WTC11 (cell line): ENCODE results near the gene RASSF3. TPM values are rescaled to one million over a fixed set of nuclear protein-coding genes. Genes with fewer than 3 reads are reported as not detected.

Experiments
- ATAC-seq: fragments of 200-7000 bp; cut with Tn5 transposase; 2 replicates; pipeline ENCODE4 v1.10.0; 2021; ENCODE audit warnings: mild to moderate bottlenecking, moderate library complexity
- CTCF ChIA-PET: fragments of 300-600 bp; sonication (Branson Sonifier 250); formaldehyde crosslinking; loops from one replicate; lab custom pipeline; 2021; ENCODE audit warnings: antibody characterized with exemption; lab: Charles Lee
- POLR2A ChIA-PET: fragments of 350-600 bp; sonication (Branson Sonifier 250); formaldehyde crosslinking; loops from one replicate; lab custom pipeline; 2021; ENCODE audit warnings: antibody characterized with exemption; lab: Charles Lee
- DNase-seq: peaks from one replicate; pipeline ENCODE4 v3.0.0; 2021; ENCODE audit warnings: low spot score
- H3K27ac Mint-ChIP-seq: 2 replicates; pipeline ENCODE4 v1.8.0; 2021; ENCODE audit warnings: mixed read lengths
- H3K27me3 Mint-ChIP-seq: 2 replicates; pipeline ENCODE4 v1.8.0; 2021; ENCODE audit warnings: low read depth, mild to moderate bottlenecking, moderate library complexity, mixed read lengths
- H3K36me3 Mint-ChIP-seq: 2 replicates; pipeline ENCODE4 v1.8.0; 2021; ENCODE audit warnings: mixed read lengths
- H3K4me1 Mint-ChIP-seq: 2 replicates; pipeline ENCODE4 v1.8.0; 2022; ENCODE audit warnings: mixed read lengths
- H3K4me3 Mint-ChIP-seq: 2 replicates; pipeline ENCODE4 v1.8.0; 2021; ENCODE audit warnings: mild to moderate bottlenecking, moderate library complexity, mixed read lengths
- H3K9me3 Mint-ChIP-seq: 2 replicates; pipeline ENCODE4 v1.8.0; 2021; ENCODE audit warnings: mixed read lengths
- ESRRA ChIP-seq: sonication (generic); formaldehyde crosslinking; IDR thresholded peaks from 2 replicates; pipeline ENCODE4 v1.8.1; 2022; ENCODE audit warnings: mild to moderate bottlenecking, missing genetic modification reagents, borderline replicate concordance
- GTF2I ChIP-seq: fragments of 250-450 bp; sonication (Bioruptor Pico); conservative IDR thresholded peaks from 2 replicates; pipeline ENCODE4 v1.4.0; 2021; ENCODE audit warnings: mild to moderate bottlenecking
- JUN ChIP-seq: sonication (generic); formaldehyde crosslinking; IDR thresholded peaks from 2 replicates; pipeline ENCODE4 v1.8.0; 2023; ENCODE audit warnings: mild to moderate bottlenecking, missing genetic modification reagents
- KAT7 ChIP-seq: sonication (generic); formaldehyde crosslinking; IDR thresholded peaks from 2 replicates; pipeline ENCODE4 v1.8.1; 2023; ENCODE audit warnings: missing genetic modification reagents, mild to moderate bottlenecking, borderline replicate concordance
- MYBL2 ChIP-seq: sonication (generic); formaldehyde crosslinking; IDR thresholded peaks from 2 replicates; pipeline ENCODE4 v1.8.1; 2023; ENCODE audit warnings: mild to moderate bottlenecking, moderate library complexity, missing genetic modification reagents
- NFE2L1 ChIP-seq: sonication (generic); formaldehyde crosslinking; IDR thresholded peaks from 2 replicates; pipeline ENCODE4 v1.8.1; 2023; ENCODE audit warnings: missing genetic modification reagents
- OVOL2 ChIP-seq: fragments of 250-450 bp; sonication (Bioruptor Pico); IDR thresholded peaks from 2 replicates; pipeline ENCODE4 v1.9.0; 2021; ENCODE audit warnings: mild to moderate bottlenecking, borderline replicate concordance
- PRRX2 ChIP-seq: fragments of 250-450 bp; sonication (Bioruptor Pico); IDR thresholded peaks from 2 replicates; pipeline ENCODE4 v1.8.0; 2021; ENCODE audit warnings: mild to moderate bottlenecking
- SOX15 ChIP-seq: fragments of 250-450 bp; sonication (Bioruptor Pico); IDR thresholded peaks from 2 replicates; pipeline ENCODE4 v1.9.0; 2021; ENCODE audit warnings: mild to moderate bottlenecking
- ZNF263 ChIP-seq: sonication (generic); formaldehyde crosslinking; IDR thresholded peaks from 2 replicates; pipeline ENCODE4 v1.8.1; 2022; ENCODE audit warnings: low read depth, mild to moderate bottlenecking, moderate library complexity, missing genetic modification reagents
- total RNA-seq: library from RNA; stranded (reverse); gene quantifications from 3 replicates; pipeline ENCODE4 v1.2.3, GENCODE V29; 2021
- TF ChIP-seq, protein P1 (sequence below): sonication (generic); formaldehyde crosslinking; IDR thresholded peaks from 2 replicates; pipeline ENCODE4 v1.8.1; 2023; ENCODE audit warnings: mild to moderate bottlenecking, missing genetic modification reagents
- TF ChIP-seq, protein P2 (sequence below): fragments of 250-450 bp; sonication (Bioruptor Pico); IDR thresholded peaks from 2 replicates; pipeline ENCODE4 v1.9.0; 2021; ENCODE audit warnings: moderate library complexity, mild to moderate bottlenecking, inconsistent platforms, borderline replicate concordance
- TF ChIP-seq, protein P3 (sequence below): fragments of 250-450 bp; sonication (Bioruptor Pico); IDR thresholded peaks from 2 replicates; pipeline ENCODE4 v1.9.0; 2021; ENCODE audit warnings: mild to moderate bottlenecking
- TF ChIP-seq, protein P4 (sequence below): sonication (generic); formaldehyde crosslinking; conservative IDR thresholded peaks from 2 replicates; pipeline ENCODE4 v1.8.1; 2023; ENCODE audit warnings: mild to moderate bottlenecking, low read depth, missing genetic modification reagents, moderate library complexity
- TF ChIP-seq, protein P5 (sequence below): fragments of 250-450 bp; sonication (Bioruptor Pico); IDR thresholded peaks from 2 replicates; pipeline ENCODE4 v2.1.2; 2022; ENCODE audit warnings: mild to moderate bottlenecking, moderate library complexity
- TF ChIP-seq, protein P6 (sequence below): sonication (generic); formaldehyde crosslinking; IDR thresholded peaks from 2 replicates; pipeline ENCODE4 v1.8.0; 2022; ENCODE audit warnings: missing genetic modification reagents
- TF ChIP-seq, protein P7 (sequence below): sonication (generic); formaldehyde crosslinking; conservative IDR thresholded peaks from 2 replicates; pipeline ENCODE4 v1.8.1; 2022; ENCODE audit warnings: mild to moderate bottlenecking, missing genetic modification reagents
- TF ChIP-seq, protein P8 (sequence below): sonication (generic); formaldehyde crosslinking; IDR thresholded peaks from 2 replicates; pipeline ENCODE4 v1.8.0; 2022; ENCODE audit warnings: mild to moderate bottlenecking, missing genetic modification reagents

RASSF3 gene
- total RNA-seq, 1 experiment from 2014 or later: 54.7 TPM

DNA sequence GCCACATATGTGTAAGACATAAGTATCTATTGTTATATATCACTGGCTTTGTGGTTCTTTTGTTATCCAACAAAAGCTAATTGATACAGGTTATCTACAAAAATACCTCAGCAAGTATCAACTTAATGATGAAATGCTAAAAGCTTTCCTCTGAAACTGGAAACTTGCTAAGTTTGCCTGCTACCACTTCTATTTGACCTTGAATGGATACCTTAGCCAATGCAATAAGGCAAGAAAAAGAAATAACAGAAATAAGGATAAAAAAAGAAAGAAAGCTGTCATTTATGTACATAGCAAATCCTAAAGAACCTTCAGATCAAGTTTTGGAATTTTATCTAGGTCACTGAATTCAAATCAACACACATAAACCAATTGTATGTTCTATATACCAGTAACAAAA, 35.5 kb upstream of the RASSF3 start:
- Mint-ChIP-seq H3K4me3 (no peak overlapping the region), H3K27me3 (no peaks in the 10 kb centered on the region), H3K4me1 (no peaks in the 10 kb centered on the region), H3K36me3 (peaks cover 8% of the 10 kb centered on the region), H3K9me3 (peaks cover 25% of the 10 kb centered on the region), H3K27ac (no peak overlapping the region)
- ChIA-PET POLR2A (no interaction called here), CTCF (no interaction called here)
- TF ChIP-seq, protein P1, sequence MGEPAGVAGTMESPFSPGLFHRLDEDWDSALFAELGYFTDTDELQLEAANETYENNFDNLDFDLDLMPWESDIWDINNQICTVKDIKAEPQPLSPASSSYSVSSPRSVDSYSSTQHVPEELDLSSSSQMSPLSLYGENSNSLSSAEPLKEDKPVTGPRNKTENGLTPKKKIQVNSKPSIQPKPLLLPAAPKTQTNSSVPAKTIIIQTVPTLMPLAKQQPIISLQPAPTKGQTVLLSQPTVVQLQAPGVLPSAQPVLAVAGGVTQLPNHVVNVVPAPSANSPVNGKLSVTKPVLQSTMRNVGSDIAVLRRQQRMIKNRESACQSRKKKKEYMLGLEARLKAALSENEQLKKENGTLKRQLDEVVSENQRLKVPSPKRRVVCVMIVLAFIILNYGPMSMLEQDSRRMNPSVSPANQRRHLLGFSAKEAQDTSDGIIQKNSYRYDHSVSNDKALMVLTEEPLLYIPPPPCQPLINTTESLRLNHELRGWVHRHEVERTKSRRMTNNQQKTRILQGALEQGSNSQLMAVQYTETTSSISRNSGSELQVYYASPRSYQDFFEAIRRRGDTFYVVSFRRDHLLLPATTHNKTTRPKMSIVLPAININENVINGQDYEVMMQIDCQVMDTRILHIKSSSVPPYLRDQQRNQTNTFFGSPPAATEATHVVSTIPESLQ (CRISPR knock-in tag): no peak
- 0 out of 2 replicates have a peak, but pooled peaks have one; percentile 53 for TF ChIP-seq GTF2I (CRISPR knock-in tag)
- ATAC-seq: no peak
- no peak for DNase-seq

DNA sequence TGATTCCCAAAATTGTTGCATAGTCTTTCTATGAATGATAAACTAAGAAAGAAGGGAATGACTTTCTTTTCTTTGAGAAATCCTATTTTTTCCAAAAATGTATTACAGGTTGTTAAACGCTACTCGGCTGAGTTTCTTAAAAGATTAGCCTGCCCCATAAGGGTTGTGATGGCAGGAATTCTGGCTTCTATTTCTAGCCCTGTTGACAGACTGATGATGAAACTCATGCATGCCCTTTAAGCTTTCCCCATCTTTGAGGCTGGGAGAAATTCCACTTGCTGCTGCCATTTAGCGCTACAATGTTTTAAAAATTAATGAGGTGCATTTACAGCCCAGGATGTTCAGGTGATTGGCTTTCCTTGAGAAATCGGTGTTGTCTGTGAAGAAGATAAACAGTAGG, 33.2 kb upstream of the RASSF3 start:
- Mint-ChIP-seq H3K4me1 (no peaks in the 10 kb centered on the region), H3K9me3 (peaks cover 22% of the 10 kb centered on the region), H3K27ac (no peak overlapping the region), H3K36me3 (peaks cover 8% of the 10 kb centered on the region), H3K4me3 (no peak overlapping the region)
- DNase-seq: no peak
- CTCF ChIA-PET: no interaction called here
- TF ChIP-seq ESRRA (CRISPR knock-in tag) (no peak), OVOL2 (CRISPR knock-in tag) (no peak), SOX15 (CRISPR knock-in tag) (no peak), PRRX2 (CRISPR knock-in tag) (no peak), NFE2L1 (CRISPR knock-in tag) (no peak), KAT7 (CRISPR knock-in tag) (no peak), JUN (no peak), MYBL2 (CRISPR knock-in tag) (no peak), ZNF263 (CRISPR knock-in tag) (no peak)
- TF ChIP-seq, protein P2, sequence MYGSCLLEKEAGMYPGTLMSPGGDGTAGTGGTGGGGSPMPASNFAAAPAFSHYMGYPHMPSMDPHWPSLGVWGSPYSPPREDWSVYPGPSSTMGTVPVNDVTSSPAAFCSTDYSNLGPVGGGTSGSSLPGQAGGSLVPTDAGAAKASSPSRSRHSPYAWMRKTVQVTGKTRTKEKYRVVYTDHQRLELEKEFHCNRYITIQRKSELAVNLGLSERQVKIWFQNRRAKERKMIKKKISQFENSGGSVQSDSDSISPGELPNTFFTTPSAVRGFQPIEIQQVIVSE (CRISPR knock-in tag): no peak
- TF ChIP-seq, protein P3, sequence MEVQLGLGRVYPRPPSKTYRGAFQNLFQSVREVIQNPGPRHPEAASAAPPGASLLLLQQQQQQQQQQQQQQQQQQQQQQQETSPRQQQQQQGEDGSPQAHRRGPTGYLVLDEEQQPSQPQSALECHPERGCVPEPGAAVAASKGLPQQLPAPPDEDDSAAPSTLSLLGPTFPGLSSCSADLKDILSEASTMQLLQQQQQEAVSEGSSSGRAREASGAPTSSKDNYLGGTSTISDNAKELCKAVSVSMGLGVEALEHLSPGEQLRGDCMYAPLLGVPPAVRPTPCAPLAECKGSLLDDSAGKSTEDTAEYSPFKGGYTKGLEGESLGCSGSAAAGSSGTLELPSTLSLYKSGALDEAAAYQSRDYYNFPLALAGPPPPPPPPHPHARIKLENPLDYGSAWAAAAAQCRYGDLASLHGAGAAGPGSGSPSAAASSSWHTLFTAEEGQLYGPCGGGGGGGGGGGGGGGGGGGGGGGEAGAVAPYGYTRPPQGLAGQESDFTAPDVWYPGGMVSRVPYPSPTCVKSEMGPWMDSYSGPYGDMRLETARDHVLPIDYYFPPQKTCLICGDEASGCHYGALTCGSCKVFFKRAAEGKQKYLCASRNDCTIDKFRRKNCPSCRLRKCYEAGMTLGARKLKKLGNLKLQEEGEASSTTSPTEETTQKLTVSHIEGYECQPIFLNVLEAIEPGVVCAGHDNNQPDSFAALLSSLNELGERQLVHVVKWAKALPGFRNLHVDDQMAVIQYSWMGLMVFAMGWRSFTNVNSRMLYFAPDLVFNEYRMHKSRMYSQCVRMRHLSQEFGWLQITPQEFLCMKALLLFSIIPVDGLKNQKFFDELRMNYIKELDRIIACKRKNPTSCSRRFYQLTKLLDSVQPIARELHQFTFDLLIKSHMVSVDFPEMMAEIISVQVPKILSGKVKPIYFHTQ (CRISPR knock-in tag): no peak
- TF ChIP-seq, protein P4, sequence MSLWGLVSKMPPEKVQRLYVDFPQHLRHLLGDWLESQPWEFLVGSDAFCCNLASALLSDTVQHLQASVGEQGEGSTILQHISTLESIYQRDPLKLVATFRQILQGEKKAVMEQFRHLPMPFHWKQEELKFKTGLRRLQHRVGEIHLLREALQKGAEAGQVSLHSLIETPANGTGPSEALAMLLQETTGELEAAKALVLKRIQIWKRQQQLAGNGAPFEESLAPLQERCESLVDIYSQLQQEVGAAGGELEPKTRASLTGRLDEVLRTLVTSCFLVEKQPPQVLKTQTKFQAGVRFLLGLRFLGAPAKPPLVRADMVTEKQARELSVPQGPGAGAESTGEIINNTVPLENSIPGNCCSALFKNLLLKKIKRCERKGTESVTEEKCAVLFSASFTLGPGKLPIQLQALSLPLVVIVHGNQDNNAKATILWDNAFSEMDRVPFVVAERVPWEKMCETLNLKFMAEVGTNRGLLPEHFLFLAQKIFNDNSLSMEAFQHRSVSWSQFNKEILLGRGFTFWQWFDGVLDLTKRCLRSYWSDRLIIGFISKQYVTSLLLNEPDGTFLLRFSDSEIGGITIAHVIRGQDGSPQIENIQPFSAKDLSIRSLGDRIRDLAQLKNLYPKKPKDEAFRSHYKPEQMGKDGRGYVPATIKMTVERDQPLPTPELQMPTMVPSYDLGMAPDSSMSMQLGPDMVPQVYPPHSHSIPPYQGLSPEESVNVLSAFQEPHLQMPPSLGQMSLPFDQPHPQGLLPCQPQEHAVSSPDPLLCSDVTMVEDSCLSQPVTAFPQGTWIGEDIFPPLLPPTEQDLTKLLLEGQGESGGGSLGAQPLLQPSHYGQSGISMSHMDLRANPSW (CRISPR knock-in tag): no peak
- TF ChIP-seq, protein P5, sequence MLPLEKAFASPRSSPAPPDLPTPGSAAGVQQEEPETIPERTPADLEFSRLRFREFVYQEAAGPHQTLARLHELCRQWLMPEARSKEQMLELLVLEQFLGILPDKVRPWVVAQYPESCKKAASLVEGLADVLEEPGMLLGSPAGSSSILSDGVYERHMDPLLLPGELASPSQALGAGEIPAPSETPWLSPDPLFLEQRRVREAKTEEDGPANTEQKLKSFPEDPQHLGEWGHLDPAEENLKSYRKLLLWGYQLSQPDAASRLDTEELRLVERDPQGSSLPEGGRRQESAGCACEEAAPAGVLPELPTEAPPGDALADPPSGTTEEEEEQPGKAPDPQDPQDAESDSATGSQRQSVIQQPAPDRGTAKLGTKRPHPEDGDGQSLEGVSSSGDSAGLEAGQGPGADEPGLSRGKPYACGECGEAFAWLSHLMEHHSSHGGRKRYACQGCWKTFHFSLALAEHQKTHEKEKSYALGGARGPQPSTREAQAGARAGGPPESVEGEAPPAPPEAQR (CRISPR knock-in tag): no peak
- TF ChIP-seq, protein P6, sequence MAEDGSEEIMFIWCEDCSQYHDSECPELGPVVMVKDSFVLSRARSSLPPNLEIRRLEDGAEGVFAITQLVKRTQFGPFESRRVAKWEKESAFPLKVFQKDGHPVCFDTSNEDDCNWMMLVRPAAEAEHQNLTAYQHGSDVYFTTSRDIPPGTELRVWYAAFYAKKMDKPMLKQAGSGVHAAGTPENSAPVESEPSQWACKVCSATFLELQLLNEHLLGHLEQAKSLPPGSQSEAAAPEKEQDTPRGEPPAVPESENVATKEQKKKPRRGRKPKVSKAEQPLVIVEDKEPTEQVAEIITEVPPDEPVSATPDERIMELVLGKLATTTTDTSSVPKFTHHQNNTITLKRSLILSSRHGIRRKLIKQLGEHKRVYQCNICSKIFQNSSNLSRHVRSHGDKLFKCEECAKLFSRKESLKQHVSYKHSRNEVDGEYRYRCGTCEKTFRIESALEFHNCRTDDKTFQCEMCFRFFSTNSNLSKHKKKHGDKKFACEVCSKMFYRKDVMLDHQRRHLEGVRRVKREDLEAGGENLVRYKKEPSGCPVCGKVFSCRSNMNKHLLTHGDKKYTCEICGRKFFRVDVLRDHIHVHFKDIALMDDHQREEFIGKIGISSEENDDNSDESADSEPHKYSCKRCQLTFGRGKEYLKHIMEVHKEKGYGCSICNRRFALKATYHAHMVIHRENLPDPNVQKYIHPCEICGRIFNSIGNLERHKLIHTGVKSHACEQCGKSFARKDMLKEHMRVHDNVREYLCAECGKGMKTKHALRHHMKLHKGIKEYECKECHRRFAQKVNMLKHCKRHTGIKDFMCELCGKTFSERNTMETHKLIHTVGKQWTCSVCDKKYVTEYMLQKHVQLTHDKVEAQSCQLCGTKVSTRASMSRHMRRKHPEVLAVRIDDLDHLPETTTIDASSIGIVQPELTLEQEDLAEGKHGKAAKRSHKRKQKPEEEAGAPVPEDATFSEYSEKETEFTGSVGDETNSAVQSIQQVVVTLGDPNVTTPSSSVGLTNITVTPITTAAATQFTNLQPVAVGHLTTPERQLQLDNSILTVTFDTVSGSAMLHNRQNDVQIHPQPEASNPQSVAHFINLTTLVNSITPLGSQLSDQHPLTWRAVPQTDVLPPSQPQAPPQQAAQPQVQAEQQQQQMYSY: no peak
- TF ChIP-seq, protein P7, sequence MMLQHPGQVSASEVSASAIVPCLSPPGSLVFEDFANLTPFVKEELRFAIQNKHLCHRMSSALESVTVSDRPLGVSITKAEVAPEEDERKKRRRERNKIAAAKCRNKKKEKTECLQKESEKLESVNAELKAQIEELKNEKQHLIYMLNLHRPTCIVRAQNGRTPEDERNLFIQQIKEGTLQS (CRISPR knock-in tag): no peak
- TF ChIP-seq, protein P8, sequence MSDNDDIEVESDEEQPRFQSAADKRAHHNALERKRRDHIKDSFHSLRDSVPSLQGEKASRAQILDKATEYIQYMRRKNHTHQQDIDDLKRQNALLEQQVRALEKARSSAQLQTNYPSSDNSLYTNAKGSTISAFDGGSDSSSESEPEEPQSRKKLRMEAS (CRISPR knock-in tag): no peak
- TF ChIP-seq, all 79 proteins: peak for 0
- POLR2A ChIA-PET: no interaction called here
- H3K27me3 Mint-ChIP-seq: peaks cover 4% of the 10 kb centered on the region
- ATAC-seq: no peak
